Measurements from ENCODE around the gene PDLIM5.
"Not testable (repeated sequence)": the region's sequence is repeated elsewhere in the genome, so short reads cannot be mapped to it uniquely, and the experiment has no call there.

The PDLIM5 gene

GRCh38 chr4:94621491-94622080 lies 169.8 kb downstream of the PDLIM5 start:
- H3K4me3 ChIP-seq (ENCODE audit: low read length) = no peak overlapping the region
- H3K36me3 ChIP-seq (ENCODE audit: insufficient read depth, low read length) = peaks cover 34% of the 10 kb centered on the region
- H3K27me3 ChIP-seq (ENCODE audit: control insufficient read depth, insufficient read depth, low read length) = no peaks in the 10 kb centered on the region
- no peak overlapping the region for H3K4me2 ChIP-seq (ENCODE audit: low read length)
- H3K4me1 ChIP-seq (ENCODE audit: control insufficient read depth, insufficient read depth, low read length) = no peaks in the 10 kb centered on the region
- no peaks in the 10 kb centered on the region for H3K9me3 ChIP-seq (replicated peaks; ENCODE audit: low read length)
- H3K9ac ChIP-seq (ENCODE audit: low read depth, low read length) = no peak overlapping the region

GRCh38 chr4:94623126-94623911 lies 171.6 kb downstream of the PDLIM5 start:
- Histone ChIP-seq H3K4me3 (ENCODE audit: low read length) (no peak overlapping the region), H3K27me3 (ENCODE audit: control insufficient read depth, insufficient read depth, low read length) (no peaks in the 10 kb centered on the region), H3K9ac (ENCODE audit: low read depth, low read length) (no peak overlapping the region), H3K4me2 (ENCODE audit: low read length) (no peak overlapping the region), H3K4me1 (ENCODE audit: control insufficient read depth, insufficient read depth, low read length) (no peaks in the 10 kb centered on the region), H3K9me3 (replicated peaks; ENCODE audit: low read length) (no peaks in the 10 kb centered on the region), H3K36me3 (ENCODE audit: insufficient read depth, low read length) (peaks cover 33% of the 10 kb centered on the region)

- Histone ChIP-seq H3K9ac (ENCODE audit: low read depth, low read length) (no peak overlapping the region), H3K9me3 (replicated peaks; ENCODE audit: low read length) (no peaks in the 10 kb centered on the region), H3K4me3 (ENCODE audit: low read length) (no peak overlapping the region), H3K27me3 (ENCODE audit: control insufficient read depth, insufficient read depth, low read length) (no peaks in the 10 kb centered on the region), H3K4me2 (ENCODE audit: low read length) (no peak overlapping the region), H3K36me3 (ENCODE audit: insufficient read depth, low read length) (peaks cover 27% of the 10 kb centered on the region), H3K4me1 (ENCODE audit: control insufficient read depth, insufficient read depth, low read length) (no peaks in the 10 kb centered on the region)
Observed at GRCh38 chr4:94626942-94627341, 175.2 kb downstream of the PDLIM5 start.

- H3K4me1 ChIP-seq (ENCODE audit: control insufficient read depth, insufficient read depth, low read length); H3K9ac ChIP-seq (ENCODE audit: low read depth, low read length): not testable (repeated sequence)
- H3K36me3 ChIP-seq (ENCODE audit: insufficient read depth, low read length) = peaks cover 24% of the 10 kb centered on the region
Observed at GRCh38 chr4:94629058-94629457, 177.3 kb downstream of the PDLIM5 start.

DNA sequence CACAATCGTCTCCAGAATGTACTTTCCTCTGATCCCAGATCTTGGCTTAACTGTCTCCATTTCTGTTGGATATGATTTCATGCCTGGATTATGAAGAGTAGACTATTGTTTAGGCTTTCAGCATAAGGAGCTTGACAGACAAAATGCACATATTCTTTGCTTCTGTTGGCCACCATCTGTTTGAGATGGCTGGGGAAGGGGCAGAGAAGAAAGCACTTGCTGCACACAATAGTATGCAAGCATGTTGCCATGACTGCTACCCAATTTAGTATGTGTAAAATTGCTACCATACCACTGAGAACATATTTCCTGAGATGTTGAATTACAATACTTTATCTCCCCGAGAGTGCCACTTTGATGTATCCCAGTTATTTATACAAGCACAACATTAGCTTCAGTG lies 178.1 kb downstream of the PDLIM5 start:
- Histone ChIP-seq H3K27me3 (ENCODE audit: control insufficient read depth, insufficient read depth, low read length) (no peaks in the 10 kb centered on the region), H3K4me3 (ENCODE audit: low read length) (no peak overlapping the region), H3K9ac (ENCODE audit: low read depth, low read length) (no peak overlapping the region), H3K4me1 (ENCODE audit: control insufficient read depth, insufficient read depth, low read length) (peaks cover 12% of the 10 kb centered on the region), H3K9me3 (replicated peaks; ENCODE audit: low read length) (no peaks in the 10 kb centered on the region), H3K4me2 (ENCODE audit: low read length) (no peak overlapping the region), H3K36me3 (ENCODE audit: insufficient read depth, low read length) (peaks cover 26% of the 10 kb centered on the region)

More at GRCh38 chr4:94629058-94629457, 177.3 kb downstream of the PDLIM5 start:
- not testable (repeated sequence) for H3K9me3 ChIP-seq (replicated peaks; ENCODE audit: low read length); H3K4me3 ChIP-seq (ENCODE audit: low read length); H3K27me3 ChIP-seq (ENCODE audit: control insufficient read depth, insufficient read depth, low read length); H3K4me2 ChIP-seq (ENCODE audit: low read length)

- H3K4me3 ChIP-seq (ENCODE audit: low read length) = no peak overlapping the region
- peaks cover 23% of the 10 kb centered on the region for H3K36me3 ChIP-seq (ENCODE audit: insufficient read depth, low read length)
- peaks cover 23% of the 10 kb centered on the region for H3K4me1 ChIP-seq (ENCODE audit: control insufficient read depth, insufficient read depth, low read length)
- no peak overlapping the region for H3K9ac ChIP-seq (ENCODE audit: low read depth, low read length)
- no peak overlapping the region for H3K4me2 ChIP-seq (ENCODE audit: low read length)
- no peaks in the 10 kb centered on the region for H3K27me3 ChIP-seq (ENCODE audit: control insufficient read depth, insufficient read depth, low read length)
- no peaks in the 10 kb centered on the region for H3K9me3 ChIP-seq (replicated peaks; ENCODE audit: low read length)
Observed at GRCh38 chr4:94634271-94634670, 182.5 kb downstream of the PDLIM5 start.

DNA sequence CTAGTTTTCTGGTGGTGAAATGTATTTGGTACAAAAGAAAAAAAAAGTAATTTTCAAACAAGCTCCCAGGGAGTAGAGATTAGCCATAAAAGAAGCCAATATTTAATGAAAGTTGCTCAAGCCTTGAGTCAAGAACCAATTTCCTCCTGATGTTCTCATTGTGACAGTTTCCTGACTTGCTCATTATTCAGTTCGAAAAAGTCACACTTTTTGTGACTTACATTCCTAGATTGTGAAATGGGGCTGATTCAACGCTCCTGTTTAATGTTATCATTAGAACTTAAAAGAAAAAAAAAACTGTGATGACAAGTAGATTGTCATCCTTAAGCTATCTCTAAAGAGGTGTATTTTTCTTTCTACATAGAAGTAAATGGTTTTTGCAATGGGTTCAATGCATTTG lies 183.4 kb downstream of the PDLIM5 start:
- Histone ChIP-seq H3K9ac (ENCODE audit: low read depth, low read length) (no peak overlapping the region), H3K4me2 (ENCODE audit: low read length) (no peak overlapping the region), H3K9me3 (replicated peaks; ENCODE audit: low read length) (no peaks in the 10 kb centered on the region)

DNA sequence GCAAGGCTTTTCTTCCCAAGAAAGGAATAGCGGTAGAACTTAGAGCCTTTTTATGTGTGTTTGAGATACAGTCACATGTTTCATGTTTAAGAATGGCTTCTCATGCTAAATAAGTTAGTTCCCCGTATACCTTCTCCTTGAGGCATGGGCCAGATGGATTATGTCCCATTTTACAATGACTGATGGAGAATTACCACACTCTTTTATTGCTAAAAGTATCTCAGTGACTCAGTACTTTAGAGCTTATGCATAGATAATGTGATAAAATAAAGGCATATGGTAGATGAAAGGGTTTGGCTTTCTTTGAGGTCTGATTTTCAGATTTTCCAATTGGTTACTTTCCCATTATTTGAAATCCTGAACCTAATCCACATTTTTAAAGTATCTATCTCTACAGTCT lies 184.3 kb downstream of the PDLIM5 start:
- Histone ChIP-seq H3K4me3 (ENCODE audit: low read length) (no peak overlapping the region), H3K4me2 (ENCODE audit: low read length) (no peak overlapping the region), H3K27me3 (ENCODE audit: control insufficient read depth, insufficient read depth, low read length) (no peaks in the 10 kb centered on the region), H3K36me3 (ENCODE audit: insufficient read depth, low read length) (peaks cover 29% of the 10 kb centered on the region), H3K4me1 (ENCODE audit: control insufficient read depth, insufficient read depth, low read length) (peaks cover 29% of the 10 kb centered on the region), H3K9ac (ENCODE audit: low read depth, low read length) (no peak overlapping the region), H3K9me3 (replicated peaks; ENCODE audit: low read length) (no peaks in the 10 kb centered on the region)

More for the DNA sequence above, 183.4 kb downstream of the PDLIM5 start:
- H3K27me3 ChIP-seq (ENCODE audit: control insufficient read depth, insufficient read depth, low read length) = no peaks in the 10 kb centered on the region
- H3K4me3 ChIP-seq (ENCODE audit: low read length) = no peak overlapping the region
- H3K4me1 ChIP-seq (ENCODE audit: control insufficient read depth, insufficient read depth, low read length) = peaks cover 23% of the 10 kb centered on the region
- H3K36me3 ChIP-seq (ENCODE audit: insufficient read depth, low read length) = peaks cover 26% of the 10 kb centered on the region

DNA sequence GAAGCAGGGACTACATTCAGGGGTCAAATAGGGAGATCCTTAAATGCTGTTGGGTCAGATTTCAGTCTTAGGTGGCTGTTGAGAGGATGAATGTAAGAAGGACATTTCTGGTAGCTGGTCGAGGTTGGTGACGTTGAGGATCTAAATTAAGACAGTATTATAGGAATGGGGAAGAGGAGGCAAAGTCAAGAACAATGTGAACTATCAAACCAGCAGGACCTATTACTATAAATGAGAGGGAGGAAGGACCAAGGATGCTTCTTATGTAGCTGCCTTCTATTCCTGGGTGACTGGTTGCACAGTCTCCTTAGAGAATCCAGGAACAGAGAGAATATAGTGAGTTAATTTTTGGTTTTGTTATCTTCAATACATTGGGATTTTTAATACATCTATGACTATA lies 187.6 kb downstream of the PDLIM5 start:
- H3K9me3 ChIP-seq (replicated peaks; ENCODE audit: low read length) = no peaks in the 10 kb centered on the region
- no peaks in the 10 kb centered on the region for H3K27me3 ChIP-seq (ENCODE audit: control insufficient read depth, insufficient read depth, low read length)

GRCh38 chr4:94640151-94640550 lies 188.4 kb downstream of the PDLIM5 start:
- H3K9me3 ChIP-seq (replicated peaks; ENCODE audit: low read length) = no peaks in the 10 kb centered on the region
- H3K4me2 ChIP-seq (ENCODE audit: low read length) = no peak overlapping the region
- H3K4me3 ChIP-seq (ENCODE audit: low read length) = no peak overlapping the region
- H3K27me3 ChIP-seq (ENCODE audit: control insufficient read depth, insufficient read depth, low read length) = no peaks in the 10 kb centered on the region
- peaks cover 32% of the 10 kb centered on the region for H3K4me1 ChIP-seq (ENCODE audit: control insufficient read depth, insufficient read depth, low read length)
- no peak overlapping the region for H3K9ac ChIP-seq (ENCODE audit: low read depth, low read length)
- peaks cover 24% of the 10 kb centered on the region for H3K36me3 ChIP-seq (ENCODE audit: insufficient read depth, low read length)

More for the DNA sequence above, 187.6 kb downstream of the PDLIM5 start:
- Histone ChIP-seq H3K9ac (ENCODE audit: low read depth, low read length) (no peak overlapping the region), H3K36me3 (ENCODE audit: insufficient read depth, low read length) (peaks cover 24% of the 10 kb centered on the region), H3K4me1 (ENCODE audit: control insufficient read depth, insufficient read depth, low read length) (peaks cover 39% of the 10 kb centered on the region), H3K4me2 (ENCODE audit: low read length) (no peak overlapping the region), H3K4me3 (ENCODE audit: low read length) (no peak overlapping the region)

DNA sequence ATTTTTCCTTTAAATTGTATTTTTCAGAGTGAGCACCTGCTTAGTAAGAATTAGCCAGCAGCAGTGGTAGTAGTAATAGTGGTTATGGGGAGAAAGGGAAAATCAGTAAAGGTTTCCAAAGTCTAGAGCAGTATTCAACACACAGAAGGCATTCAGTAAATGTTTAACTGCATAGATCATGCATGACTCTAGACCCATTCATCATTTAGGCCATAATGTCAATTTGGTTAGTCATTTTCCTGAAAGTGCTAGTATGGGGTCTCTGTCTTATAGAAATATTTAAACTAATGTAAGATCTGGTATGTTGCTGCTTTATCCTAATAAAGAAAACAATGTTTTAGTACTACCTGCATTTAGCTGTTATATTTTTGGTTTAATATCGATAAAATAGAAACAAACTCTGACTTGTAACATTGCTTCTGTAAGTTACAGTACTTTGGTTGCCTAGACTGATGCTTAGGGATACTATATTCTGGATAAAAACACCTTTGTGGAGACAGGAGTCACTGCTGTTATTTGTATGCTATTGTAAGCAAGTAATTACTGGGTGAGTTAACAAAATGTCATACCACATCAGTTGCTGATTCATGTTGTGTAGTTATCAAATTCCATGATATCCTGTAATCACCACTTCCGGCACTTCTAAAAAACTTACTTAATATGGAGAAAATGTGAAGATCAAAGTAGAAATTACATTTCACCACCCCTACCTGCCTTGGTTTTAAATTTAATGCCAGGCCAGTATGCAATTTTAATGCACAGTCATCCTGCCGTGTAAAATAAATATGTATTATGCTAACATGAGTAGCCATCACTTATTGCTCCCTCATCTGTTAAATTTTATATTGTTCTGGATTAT lies 190.2 kb downstream of the PDLIM5 start:
- Histone ChIP-seq H3K4me3 (ENCODE audit: low read length) (no peak overlapping the region), H3K27me3 (ENCODE audit: control insufficient read depth, insufficient read depth, low read length) (no peaks in the 10 kb centered on the region), H3K4me1 (ENCODE audit: control insufficient read depth, insufficient read depth, low read length) (peaks cover 23% of the 10 kb centered on the region), H3K4me2 (ENCODE audit: low read length) (peak overlapping the region; percentile 22), H3K36me3 (ENCODE audit: insufficient read depth, low read length) (peaks cover 34% of the 10 kb centered on the region), H3K9me3 (replicated peaks; ENCODE audit: low read length) (no peaks in the 10 kb centered on the region), H3K9ac (ENCODE audit: low read depth, low read length) (peak overlapping the region; percentile 35)

Data from skeletal muscle satellite cell (primary cell).